SU-DHL-6 (cell line): Measurements from ENCODE around the gene STX12.

Source experiments
- CTCF ChIP-seq: fragments of 200-600 bp; sonication (generic); IDR thresholded peaks from one replicate; pipeline ENCODE4 v1.5.1; 2017; ENCODE audit warnings: antibody characterized with exemption, mild to moderate bottlenecking, low read length, moderate library complexity; ENCODE audit not compliant: insufficient read depth, poor library complexity, severe bottlenecking
- EZH2phosphoT487 ChIP-seq: fragments of 200-600 bp; sonication (generic), shearing (Covaris generic); conservative IDR thresholded peaks from 2 replicates; pipeline ENCODE4 v1.6.1; 2018; ENCODE audit warnings: mild to moderate bottlenecking, antibody characterized with exemption, low read length, moderate library complexity, mixed read lengths

DNA sequence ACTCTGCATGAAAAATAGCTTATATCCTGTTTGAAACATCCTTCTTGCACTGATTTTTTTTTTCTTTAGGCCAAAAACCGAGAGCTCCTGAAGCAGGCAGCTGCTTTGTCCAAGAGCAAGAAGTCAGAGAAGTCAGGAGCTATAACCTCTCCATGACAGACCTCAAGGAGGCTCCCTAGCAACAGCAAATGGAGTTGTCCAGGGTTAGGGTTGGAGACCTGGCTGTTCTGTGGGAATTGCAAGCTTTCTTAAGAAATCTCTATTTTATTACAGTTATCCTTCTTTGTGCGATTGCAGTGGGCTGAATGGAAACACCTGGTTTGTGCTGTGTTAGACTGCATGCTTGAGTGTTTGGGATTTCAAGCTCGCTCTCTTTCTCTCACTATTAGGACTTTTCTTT is 12.6 kb upstream of the STX12 start:
- TF ChIP-seq CTCF (no peak), EZH2phosphoT487 (no peak)
